ENCODE measurements around the gene RPF1.

RPF1 gene

DNA sequence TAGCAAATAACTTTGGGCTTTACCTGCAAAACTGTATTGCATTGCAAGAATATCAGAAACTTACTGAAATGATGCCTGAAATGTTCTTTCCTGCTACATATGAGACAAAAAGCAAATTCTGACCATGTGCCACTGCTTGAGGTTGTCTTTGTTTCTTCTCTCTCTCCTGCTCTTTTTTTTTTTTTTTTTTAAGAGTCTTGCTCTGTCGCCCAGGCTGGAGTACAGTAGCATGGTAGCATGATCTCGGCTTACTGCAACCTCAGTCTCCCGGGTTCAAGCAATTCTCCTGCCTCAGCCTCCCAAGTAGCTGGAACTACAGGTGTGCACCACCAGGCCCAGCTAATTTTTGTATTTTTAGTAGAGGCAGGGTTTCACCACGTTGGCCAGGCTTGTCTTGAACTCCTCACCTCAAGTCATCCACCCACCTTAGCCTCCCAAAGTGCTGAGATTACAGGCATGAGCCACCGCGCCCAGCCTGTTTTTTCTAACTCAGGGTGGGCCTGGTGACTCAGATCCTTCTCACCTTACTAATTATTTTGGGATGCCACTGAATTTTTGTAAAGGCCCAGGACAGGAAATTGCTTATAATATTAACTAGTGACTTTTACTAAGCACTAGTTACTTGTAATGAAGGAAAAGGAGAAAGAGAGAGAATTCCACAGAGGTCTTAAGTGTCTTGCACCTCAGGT is 44.8 kb upstream of the RPF1 start:
- peaks cover 0 to 3% of the 10 kb centered on the region in 2 donors for H3K9me3 ChIP-seq (replicated peaks in 1 of 2; ENCODE audit: control insufficient read depth in 2 of 2, insufficient read depth in 1 of 2, low read depth in 1 of 2, low read length in 2 of 2)
- H2BK120ac ChIP-seq (ENCODE audit: low read depth, low read length), result no peak overlapping the region
- H3K14ac ChIP-seq (ENCODE audit: low read length), result no peak overlapping the region
- no peaks in the 10 kb centered on the region for H3K36me3 ChIP-seq (replicated peaks in 1 of 2; ENCODE audit: control insufficient read depth in 2 of 2, insufficient read depth in 2 of 2, low read length in 2 of 2)
- no peak overlapping the region for H2AK5ac ChIP-seq (ENCODE audit: low read depth, low read length)
- H3K27ac ChIP-seq (replicated peaks; ENCODE audit: low read length), result no peak overlapping the region
- H3K9ac ChIP-seq (ENCODE audit: low read depth, low read length, poor library complexity), result no peak overlapping the region
- no peak for DNase-seq (ENCODE audit: low spot score)
- H3K79me1 ChIP-seq (ENCODE audit: low read depth, low read length), result no peaks in the 10 kb centered on the region
- H3K23ac ChIP-seq (ENCODE audit: low read depth, low read length, poor library complexity), result no peak overlapping the region
- no peak overlapping the region for H3K4me2 ChIP-seq (ENCODE audit: insufficient read depth, low read length, poor library complexity, severe bottlenecking)
- peak overlapping the region; percentile 31 for H2AFZ ChIP-seq (ENCODE audit: low read length)
- no peak overlapping the region for H4K8ac ChIP-seq (ENCODE audit: low read depth, low read length)
- H4K91ac ChIP-seq (ENCODE audit: low read depth, low read length, poor library complexity), result no peak overlapping the region
- H2BK12ac ChIP-seq (ENCODE audit: low read length), result no peak overlapping the region
- no peak overlapping the region for H2BK5ac ChIP-seq (ENCODE audit: low read length)
- H3K4ac ChIP-seq (ENCODE audit: low read length), result no peak overlapping the region
- no peak overlapping the region for H2BK15ac ChIP-seq (ENCODE audit: low read length)
- H3K27me3 ChIP-seq (ENCODE audit: control insufficient read depth in 3 of 3, insufficient read depth in 3 of 3, low read depth in 1 of 3, low read length in 3 of 3), result no peaks in the 10 kb centered on the region
- H3K4me1 ChIP-seq (ENCODE audit: control insufficient read depth in 2 of 2, insufficient read depth in 1 of 2, low read depth in 1 of 2, low read length in 2 of 2), result no peaks in the 10 kb centered on the region
- WGBS, 2 donors (ENCODE audit: extremely low coverage in 2 of 2, insufficient read length in 2 of 2, insufficient replicate concordance in 1 of 2), result no CpG with 5 or more reads among the region's 6 CpGs
- H3K4me3 ChIP-seq (ENCODE audit: low read length in 2 of 2), result no peak overlapping the region
- no peak overlapping the region for H3K18ac ChIP-seq (ENCODE audit: low read length)

DNA sequence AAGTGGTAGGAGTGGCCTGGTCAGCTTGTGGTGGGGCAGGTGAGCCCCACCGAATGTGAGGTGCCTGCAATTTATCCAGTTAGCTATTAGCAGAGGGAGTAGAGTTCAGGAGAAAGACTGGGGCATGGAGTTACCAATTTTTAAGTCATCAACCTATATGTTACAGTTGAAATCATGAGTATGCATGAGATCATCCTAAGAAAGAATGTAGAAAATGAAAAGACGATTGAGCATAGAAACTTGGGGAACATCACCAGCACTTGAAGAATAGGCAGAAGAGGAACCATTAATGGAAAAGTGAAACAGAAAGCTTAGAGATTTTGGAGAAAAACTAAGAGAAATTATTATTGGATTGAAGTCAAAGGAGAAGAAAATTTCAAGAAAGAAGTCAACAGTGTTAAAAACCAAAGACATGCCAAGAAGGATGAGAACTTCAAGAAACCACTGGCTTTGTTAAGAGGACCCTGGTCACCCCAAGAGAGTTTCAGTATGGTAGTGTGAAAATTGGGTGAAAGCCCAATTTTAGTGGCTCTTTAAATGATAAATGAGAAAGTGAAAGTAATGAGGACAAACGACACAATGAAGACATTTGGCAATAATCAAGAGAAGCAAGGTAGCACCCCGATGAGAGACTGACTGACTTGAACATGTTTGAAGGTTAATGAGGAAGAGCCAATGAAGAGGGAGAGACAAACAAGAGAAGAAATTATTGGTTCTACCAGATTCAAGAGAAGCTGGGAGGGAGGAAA is 44.1 kb upstream of the RPF1 start:
- H3K9me3 ChIP-seq (replicated peaks in 1 of 2; ENCODE audit: control insufficient read depth in 2 of 2, insufficient read depth in 1 of 2, low read depth in 1 of 2, low read length in 2 of 2), result no peaks in the 10 kb centered on the region
- H3K4me2 ChIP-seq (ENCODE audit: insufficient read depth, low read length, poor library complexity, severe bottlenecking), result no peak overlapping the region
- H2BK120ac ChIP-seq (ENCODE audit: low read depth, low read length), result no peak overlapping the region
- no peak overlapping the region for H3K27ac ChIP-seq (replicated peaks; ENCODE audit: low read length)
- H4K8ac ChIP-seq (ENCODE audit: low read depth, low read length), result no peak overlapping the region
- H3K4ac ChIP-seq (ENCODE audit: low read length), result no peak overlapping the region
- H3K27me3 ChIP-seq (ENCODE audit: control insufficient read depth in 3 of 3, insufficient read depth in 3 of 3, low read depth in 1 of 3, low read length in 3 of 3), result no peaks in the 10 kb centered on the region
- H2BK5ac ChIP-seq (ENCODE audit: low read length), result no peak overlapping the region
- no peak overlapping the region for H2BK12ac ChIP-seq (ENCODE audit: low read length)
- no peak overlapping the region for H3K9ac ChIP-seq (ENCODE audit: low read depth, low read length, poor library complexity)
- no peak overlapping the region for H2AK5ac ChIP-seq (ENCODE audit: low read depth, low read length)
- H3K4me3 ChIP-seq (ENCODE audit: low read length in 2 of 2), result no peak overlapping the region
- no peak overlapping the region for H3K18ac ChIP-seq (ENCODE audit: low read length)
- WGBS, 2 donors (ENCODE audit: extremely low coverage in 2 of 2, insufficient read length in 2 of 2, insufficient replicate concordance in 1 of 2), result no CpG with 5 or more reads among the region's 4 CpGs
- no peak overlapping the region for H2AFZ ChIP-seq (ENCODE audit: low read length)
- no peak overlapping the region for H4K91ac ChIP-seq (ENCODE audit: low read depth, low read length, poor library complexity)
- H3K4me1 ChIP-seq (ENCODE audit: control insufficient read depth in 2 of 2, insufficient read depth in 1 of 2, low read depth in 1 of 2, low read length in 2 of 2), result no peaks in the 10 kb centered on the region
- H2BK15ac ChIP-seq (ENCODE audit: low read length), result no peak overlapping the region
- H3K14ac ChIP-seq (ENCODE audit: low read length), result no peak overlapping the region
- DNase-seq (ENCODE audit: low spot score), result no peak
- no peaks in the 10 kb centered on the region for H3K79me1 ChIP-seq (ENCODE audit: low read depth, low read length)
- H3K36me3 ChIP-seq (replicated peaks in 1 of 2; ENCODE audit: control insufficient read depth in 2 of 2, insufficient read depth in 2 of 2, low read length in 2 of 2), result no peaks in the 10 kb centered on the region
- no peak overlapping the region for H3K23ac ChIP-seq (ENCODE audit: low read depth, low read length, poor library complexity)

DNA sequence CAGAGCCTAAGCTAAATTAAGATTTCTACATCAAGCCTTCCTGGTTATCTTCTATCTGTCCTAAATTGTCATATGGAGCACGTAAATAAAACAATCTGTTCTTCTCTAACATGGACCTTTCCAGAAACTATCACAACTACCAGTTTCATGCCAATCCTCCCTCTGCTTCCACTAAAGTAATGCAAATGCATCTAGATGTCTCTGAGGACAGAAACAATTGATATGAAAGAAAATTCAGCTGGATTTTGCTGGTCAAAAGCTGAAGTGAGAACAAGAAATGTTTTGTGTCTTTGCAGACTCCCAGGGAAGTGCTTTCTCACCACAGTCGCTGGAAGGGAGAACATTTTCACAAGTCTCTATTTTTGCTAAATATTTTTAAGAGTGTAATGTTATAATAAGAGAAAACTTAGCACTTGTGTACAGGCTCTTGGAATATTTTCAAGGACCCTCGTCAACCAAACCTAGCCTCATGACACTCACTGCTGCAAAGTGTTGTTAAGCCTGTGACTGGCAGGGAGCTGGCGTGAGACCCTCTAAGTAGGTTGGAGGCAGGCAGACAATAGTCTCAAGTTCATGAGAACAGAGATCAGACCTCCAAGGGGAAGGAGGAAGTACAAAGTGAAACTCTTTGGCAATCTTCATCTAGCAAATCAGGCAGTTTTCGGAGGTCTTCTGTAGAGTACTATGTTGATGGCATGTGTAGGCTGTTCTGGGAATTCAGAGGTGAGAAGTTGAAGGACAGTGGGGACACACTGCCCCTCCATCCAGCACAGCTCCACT is 42.0 kb upstream of the RPF1 start:
- Histone ChIP-seq H3K79me1 (ENCODE audit: low read depth, low read length) (no peaks in the 10 kb centered on the region), H3K14ac (ENCODE audit: low read length) (no peak overlapping the region), H3K18ac (ENCODE audit: low read length) (no peak overlapping the region), H4K91ac (ENCODE audit: low read depth, low read length, poor library complexity) (no peak overlapping the region), H3K23ac (ENCODE audit: low read depth, low read length, poor library complexity) (no peak overlapping the region), H3K9ac (ENCODE audit: low read depth, low read length, poor library complexity) (no peak overlapping the region), H3K36me3 (replicated peaks in 1 of 2; ENCODE audit: control insufficient read depth in 2 of 2, insufficient read depth in 2 of 2, low read length in 2 of 2) (no peaks in the 10 kb centered on the region), H2BK15ac (ENCODE audit: low read length) (no peak overlapping the region), H3K9me3 (replicated peaks in 1 of 2; ENCODE audit: control insufficient read depth in 2 of 2, insufficient read depth in 1 of 2, low read depth in 1 of 2, low read length in 2 of 2) (no peaks in the 10 kb centered on the region), H2AK5ac (ENCODE audit: low read depth, low read length) (no peak overlapping the region), H2BK120ac (ENCODE audit: low read depth, low read length) (no peak overlapping the region), H3K4me1 (ENCODE audit: control insufficient read depth in 2 of 2, insufficient read depth in 1 of 2, low read depth in 1 of 2, low read length in 2 of 2) (no peaks in the 10 kb centered on the region), H3K4me3 (ENCODE audit: low read length in 2 of 2) (no peak overlapping the region), H3K4me2 (ENCODE audit: insufficient read depth, low read length, poor library complexity, severe bottlenecking) (no peak overlapping the region), H3K27me3 (ENCODE audit: control insufficient read depth in 3 of 3, insufficient read depth in 3 of 3, low read depth in 1 of 3, low read length in 3 of 3) (no peaks in the 10 kb centered on the region), H2AFZ (ENCODE audit: low read length) (no peak overlapping the region), H2BK12ac (ENCODE audit: low read length) (no peak overlapping the region), H2BK5ac (ENCODE audit: low read length) (no peak overlapping the region), H4K8ac (ENCODE audit: low read depth, low read length) (no peak overlapping the region), H3K27ac (replicated peaks; ENCODE audit: low read length) (no peak overlapping the region), H3K4ac (ENCODE audit: low read length) (no peak overlapping the region)
- DNase-seq (ENCODE audit: low spot score), result no peak
- no CpG with 5 or more reads among the region's 5 CpGs for WGBS, 2 donors (ENCODE audit: extremely low coverage in 2 of 2, insufficient read length in 2 of 2, insufficient replicate concordance in 1 of 2)

DNA sequence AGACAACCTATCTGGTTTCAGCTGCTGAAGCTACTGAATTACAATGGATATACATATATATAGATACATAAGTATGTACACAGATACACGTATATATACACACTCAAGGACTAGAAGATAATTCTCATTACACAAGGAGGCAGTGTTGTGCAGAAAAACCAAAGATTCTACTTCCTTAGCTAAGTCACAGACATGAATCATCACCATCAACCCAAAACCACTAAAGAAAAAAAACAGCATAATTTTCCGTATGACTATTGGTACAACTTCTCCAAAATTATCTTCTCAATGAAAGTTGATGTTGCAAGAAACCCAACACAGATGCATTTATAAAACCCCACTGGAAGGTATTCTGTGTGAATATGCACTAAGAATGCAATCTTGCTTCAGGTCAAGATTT is 36.8 kb upstream of the RPF1 start:
- H3K27ac ChIP-seq (replicated peaks; ENCODE audit: low read length), result no peak overlapping the region
- no peaks in the 10 kb centered on the region for H3K4me1 ChIP-seq (ENCODE audit: control insufficient read depth in 2 of 2, insufficient read depth in 1 of 2, low read depth in 1 of 2, low read length in 2 of 2)
- no peak for DNase-seq (ENCODE audit: low spot score)
- no peak overlapping the region for H2BK120ac ChIP-seq (ENCODE audit: low read depth, low read length)
- H4K91ac ChIP-seq (ENCODE audit: low read depth, low read length, poor library complexity), result no peak overlapping the region
- H3K36me3 ChIP-seq (replicated peaks in 1 of 2; ENCODE audit: control insufficient read depth in 2 of 2, insufficient read depth in 2 of 2, low read length in 2 of 2), result no peaks in the 10 kb centered on the region
- no peak overlapping the region for H2BK12ac ChIP-seq (ENCODE audit: low read length)
- no peak overlapping the region for H3K14ac ChIP-seq (ENCODE audit: low read length)
- H2AFZ ChIP-seq (ENCODE audit: low read length), result no peak overlapping the region
- H2BK5ac ChIP-seq (ENCODE audit: low read length), result no peak overlapping the region
- H4K8ac ChIP-seq (ENCODE audit: low read depth, low read length), result no peak overlapping the region
- H2BK15ac ChIP-seq (ENCODE audit: low read length), result no peak overlapping the region
- no peak overlapping the region for H3K4me2 ChIP-seq (ENCODE audit: insufficient read depth, low read length, poor library complexity, severe bottlenecking)
- no peak overlapping the region for H3K4me3 ChIP-seq (ENCODE audit: low read length in 2 of 2)
- H3K9me3 ChIP-seq (replicated peaks in 1 of 2; ENCODE audit: control insufficient read depth in 2 of 2, insufficient read depth in 1 of 2, low read depth in 1 of 2, low read length in 2 of 2), result no peaks in the 10 kb centered on the region
- no peaks in the 10 kb centered on the region for H3K79me1 ChIP-seq (ENCODE audit: low read depth, low read length)
- no peak overlapping the region for H3K4ac ChIP-seq (ENCODE audit: low read length)
- H3K27me3 ChIP-seq (ENCODE audit: control insufficient read depth in 3 of 3, insufficient read depth in 3 of 3, low read depth in 1 of 3, low read length in 3 of 3), result no peaks in the 10 kb centered on the region
- no peak overlapping the region for H3K18ac ChIP-seq (ENCODE audit: low read length)
- H3K23ac ChIP-seq (ENCODE audit: low read depth, low read length, poor library complexity), result no peak overlapping the region
- WGBS, 2 donors (ENCODE audit: extremely low coverage in 2 of 2, insufficient read length in 2 of 2, insufficient replicate concordance in 1 of 2), result no CpG with 5 or more reads among the region's 2 CpGs
- no peak overlapping the region for H3K9ac ChIP-seq (ENCODE audit: low read depth, low read length, poor library complexity)
- H2AK5ac ChIP-seq (ENCODE audit: low read depth, low read length), result no peak overlapping the region

Data from neuronal stem cell (in vitro differentiated cells).